ENCODE measurements around the gene DAG1. TPM values are rescaled to one million over a fixed set of nuclear protein-coding genes. Genes with fewer than 3 reads are reported as not detected.

The DAG1 gene
- total RNA-seq, result 60.4 and 84.3 TPM in 2 replicates

GRCh38 chr3:49469936-49470713, at the start of gene DAG1:
TSS of gene DAG1 (plus strand) at chr3:49470267. CDS start at chr3:49510535, 40,268 bp downstream.

GRCh38 chr3:49422379-49423248, 47.5 kb upstream of the DAG1 start, which contains the start of gene AMT:
TSS of gene AMT (minus strand) at chr3:49422473. CDS start at chr3:49422450, 23 bp downstream.

GRCh38 chr3:49553692-49554632, 83.9 kb downstream of the DAG1 start, which contains the start of gene BSN:
TSS of gene BSN (plus strand) at chr3:49554477. CDS start at chr3:49554603, 126 bp downstream.

Small RNA genes within 50 kb of the gene (small RNA-seq; reads per million reads assigned to genes)
- not detected for gene RNA5SP130

Other genes starting within 250 kb of the DAG1 start
- 1.4 and 2.1 TPM in 2 replicates for gene C3orf62, start 193.0 kb upstream of the DAG1 start, total RNA-seq
- 36.5 and 44.4 TPM in 2 replicates for gene USP4, start 130.2 kb upstream of the DAG1 start, total RNA-seq
- gene GPX1, start 111.9 kb upstream of the DAG1 start, total RNA-seq, result 363 and 403 TPM in 2 replicates
- gene RHOA, start 58.3 kb upstream of the DAG1 start, total RNA-seq, result 680 and 866 TPM in 2 replicates
- 18.6 and 21.7 TPM in 2 replicates for gene TCTA, start 57.8 kb upstream of the DAG1 start, total RNA-seq
- 0.65 and 0.66 TPM in 2 replicates for gene AMT, start 47.8 kb upstream of the DAG1 start, total RNA-seq
- 5.5 and 6.0 TPM in 2 replicates for gene NICN1, start 40.9 kb upstream of the DAG1 start, total RNA-seq
- gene BSN, start 84.2 kb downstream of the DAG1 start, total RNA-seq, result 0.13 and 0.14 TPM in 2 replicates
- 76.9 and 81.3 TPM in 2 replicates for gene APEH, start 204.1 kb downstream of the DAG1 start, total RNA-seq
- 1.1 and 2.3 TPM in 2 replicates for gene MST1, start 219.2 kb downstream of the DAG1 start, total RNA-seq
- 19.1 and 25.0 TPM in 2 replicates for gene RNF123, start 219.3 kb downstream of the DAG1 start, total RNA-seq
- 0.14 TPM in 1 of 2 replicates, not detected in the other for gene AMIGO3, start 249.4 kb downstream of the DAG1 start, total RNA-seq

Data from thoracic aorta endothelial cell (primary cell).